ENCODE results near the gene PNPLA1. TPM values are rescaled to one million over a fixed set of nuclear protein-coding genes. Genes with fewer than 3 reads are reported as not detected.
A peak's percentile ranks its signal among the peaks of the same experiment; 100 is the strongest.

PNPLA1 gene
- polyA plus RNA-seq, 4 donors: 0.55 to 2.7 (median 1.9) TPM

DNA sequence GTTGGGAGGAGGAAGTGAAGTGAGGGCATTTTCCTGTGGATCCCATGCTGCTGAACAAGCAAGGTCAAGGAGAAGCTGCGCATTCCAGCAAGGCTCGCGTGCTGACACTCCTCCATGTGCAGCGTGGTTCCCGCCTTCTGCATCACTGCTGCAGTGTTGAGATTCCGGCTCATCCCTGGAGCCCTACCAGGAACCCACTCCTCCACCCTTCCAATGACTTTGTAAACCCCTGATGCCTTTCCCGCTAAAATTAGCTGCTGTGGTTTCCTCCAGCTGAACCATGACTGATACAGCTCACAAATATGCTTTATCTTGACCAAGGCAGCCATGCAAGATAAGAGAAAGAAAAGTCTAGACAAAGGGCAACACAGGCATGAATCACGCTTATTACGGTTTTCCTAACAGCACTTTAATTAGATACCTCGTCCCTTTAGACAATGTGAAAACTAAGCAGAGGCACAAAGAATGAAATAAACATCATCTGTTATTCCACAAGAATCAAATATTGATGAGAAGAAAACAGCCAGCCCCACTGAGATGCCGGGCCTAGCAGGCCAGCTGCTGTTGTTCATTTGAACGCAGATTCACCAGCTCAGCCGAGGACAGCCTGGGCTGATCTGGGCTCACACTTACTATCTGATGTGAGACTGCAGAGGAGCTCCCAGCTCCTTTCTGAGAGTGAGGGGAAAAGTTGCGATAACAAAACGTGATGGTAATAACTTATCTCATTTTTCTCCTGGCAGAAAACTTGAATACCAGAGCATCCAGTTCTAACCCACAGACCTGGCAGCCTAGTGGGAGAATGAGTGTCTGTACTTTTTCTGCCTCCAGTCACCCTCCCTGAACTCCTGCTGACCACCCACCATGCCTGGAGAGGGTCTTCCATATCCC lies 81.1 kb downstream of the PNPLA1 start:
- peak; percentile 78 to 88 for DNase-seq
- Histone ChIP-seq H3K27ac (ENCODE audit: low read depth in 1 of 3, low read length in 2 of 3) (peak overlapping the region; percentile 50 to 83 (median 60)), H3K4me3 (ENCODE audit: low read depth in 1 of 3, low read length in 3 of 3) (no peak overlapping the region), H3K36me3 (ENCODE audit: control insufficient read depth in 3 of 3, insufficient read depth in 2 of 3, low read depth in 1 of 3, low read length in 3 of 3) (no peaks in the 10 kb centered on the region), H3K9me3 (ENCODE audit: control insufficient read depth in 2 of 2, insufficient read depth in 1 of 2, low read depth in 1 of 2, low read length in 1 of 2) (no peaks in the 10 kb centered on the region), H3K27me3 (ENCODE audit: control insufficient read depth in 3 of 3, insufficient read depth in 3 of 3, low read length in 3 of 3) (no peaks in the 10 kb centered on the region), H3K4me1 (ENCODE audit: control insufficient read depth in 3 of 3, insufficient read depth in 2 of 3, low read depth in 1 of 3, low read length in 2 of 3) (peaks cover 6 to 53% (median 13%) of the 10 kb centered on the region in 3 donors)
- no peak for FAIRE-seq
- 26 to 46% (median 37%) methylated on average over 15 of the region's 15 CpGs for WGBS, 3 donors

GRCh38 chr6:36352477-36353157 lies 82.8 kb downstream of the PNPLA1 start:
- H3K36me3 ChIP-seq (ENCODE audit: control insufficient read depth in 3 of 3, insufficient read depth in 2 of 3, low read depth in 1 of 3, low read length in 3 of 3): no peaks in the 10 kb centered on the region
- H3K27ac ChIP-seq (ENCODE audit: low read depth in 1 of 3, low read length in 2 of 3): no peak overlapping the region
- peaks cover 6 to 42% (median 13%) of the 10 kb centered on the region in 3 donors for H3K4me1 ChIP-seq (ENCODE audit: control insufficient read depth in 3 of 3, insufficient read depth in 2 of 3, low read depth in 1 of 3, low read length in 2 of 3)
- no peak overlapping the region for H3K4me3 ChIP-seq (ENCODE audit: low read depth in 1 of 3, low read length in 3 of 3)
- H3K27me3 ChIP-seq (ENCODE audit: control insufficient read depth in 3 of 3, insufficient read depth in 3 of 3, low read length in 3 of 3): no peaks in the 10 kb centered on the region
- WGBS, 3 donors: 91 to 95% (median 92%) methylated on average over 8 of the region's 8 CpGs
- no peak for FAIRE-seq
- H3K9me3 ChIP-seq (ENCODE audit: control insufficient read depth in 2 of 2, insufficient read depth in 1 of 2, low read depth in 1 of 2, low read length in 1 of 2): no peaks in the 10 kb centered on the region
- no peak for DNase-seq

DNA sequence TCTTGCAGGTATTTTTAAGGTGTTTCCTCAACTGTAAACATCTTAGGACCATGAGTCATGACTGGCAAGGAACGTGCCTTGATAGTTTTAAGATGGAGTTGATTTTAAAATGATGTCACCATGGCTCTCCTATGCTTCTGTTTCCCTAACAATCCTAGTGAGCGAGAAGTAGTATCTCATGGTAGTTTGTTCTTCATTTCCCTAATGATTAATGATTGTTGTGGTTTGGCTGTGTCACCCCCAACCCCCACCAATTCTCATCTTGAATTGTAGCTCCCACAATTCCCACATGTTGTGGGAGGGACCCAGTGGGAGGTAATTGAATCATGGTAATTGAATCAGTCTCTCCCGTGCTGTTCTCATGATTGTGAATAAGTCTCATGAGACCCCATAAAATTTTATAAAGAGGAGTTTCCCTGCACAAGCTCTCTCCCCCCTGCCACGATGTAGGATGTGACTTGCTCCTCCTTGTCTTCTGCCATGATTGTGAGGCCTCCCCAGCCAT lies 83.6 kb downstream of the PNPLA1 start:
- DNase-seq (no peak), FAIRE-seq (no peak)
- Histone ChIP-seq H3K36me3 (ENCODE audit: control insufficient read depth in 3 of 3, insufficient read depth in 2 of 3, low read depth in 1 of 3, low read length in 3 of 3) (no peaks in the 10 kb centered on the region), H3K27me3 (ENCODE audit: control insufficient read depth in 3 of 3, insufficient read depth in 3 of 3, low read length in 3 of 3) (no peaks in the 10 kb centered on the region), H3K4me3 (ENCODE audit: low read depth in 1 of 3, low read length in 3 of 3) (no peak overlapping the region), H3K27ac (ENCODE audit: low read depth in 1 of 3, low read length in 2 of 3) (no peak overlapping the region), H3K4me1 (ENCODE audit: control insufficient read depth in 3 of 3, insufficient read depth in 2 of 3, low read depth in 1 of 3, low read length in 2 of 3) (peaks cover 8 to 44% (median 13%) of the 10 kb centered on the region in 3 donors), H3K9me3 (ENCODE audit: control insufficient read depth in 2 of 2, insufficient read depth in 1 of 2, low read depth in 1 of 2, low read length in 1 of 2) (no peaks in the 10 kb centered on the region)
- WGBS, 3 donors: 62 to 72% (median 71%) methylated on average over 4 of the region's 4 CpGs

GRCh38 chr6:36355819-36356218 lies 86.0 kb downstream of the PNPLA1 start:
- Histone ChIP-seq H3K27me3 (ENCODE audit: control insufficient read depth in 3 of 3, insufficient read depth in 3 of 3, low read length in 3 of 3) (no peaks in the 10 kb centered on the region), H3K36me3 (ENCODE audit: control insufficient read depth in 3 of 3, insufficient read depth in 2 of 3, low read depth in 1 of 3, low read length in 3 of 3) (no peaks in the 10 kb centered on the region), H3K27ac (ENCODE audit: low read depth in 1 of 3, low read length in 2 of 3) (no peak overlapping the region), H3K4me3 (ENCODE audit: low read depth in 1 of 3, low read length in 3 of 3) (no peak overlapping the region), H3K4me1 (ENCODE audit: control insufficient read depth in 3 of 3, insufficient read depth in 2 of 3, low read depth in 1 of 3, low read length in 2 of 3) (peaks cover 5 to 30% (median 8%) of the 10 kb centered on the region in 3 donors), H3K9me3 (ENCODE audit: control insufficient read depth in 2 of 2, insufficient read depth in 1 of 2, low read depth in 1 of 2, low read length in 1 of 2) (no peaks in the 10 kb centered on the region)
- FAIRE-seq: no peak
- WGBS, 3 donors: 59 to 70% (median 64%) methylated on average over 4 of the region's 4 CpGs
- no peak for DNase-seq

DNA sequence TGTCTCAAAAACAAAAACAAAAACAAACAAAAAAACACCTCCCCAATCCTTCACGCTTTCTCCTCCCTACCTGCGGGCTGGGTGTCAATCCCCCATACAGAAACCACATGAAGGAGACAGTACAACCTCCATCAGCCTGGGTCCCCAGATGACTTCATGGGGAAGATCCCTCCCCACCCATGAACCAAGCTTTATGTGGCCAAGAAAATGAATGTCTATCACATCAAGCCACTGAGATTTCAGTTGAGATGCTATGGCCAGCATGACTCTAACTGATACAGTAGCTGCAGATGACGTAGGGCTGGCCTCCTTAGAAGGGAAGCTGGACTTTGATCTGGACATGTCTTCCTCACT lies 88.0 kb downstream of the PNPLA1 start:
- Histone ChIP-seq H3K27ac (ENCODE audit: low read depth in 1 of 3, low read length in 2 of 3) (peak overlapping the region in 1 of 3 donors; percentile 80), H3K9me3 (ENCODE audit: control insufficient read depth in 2 of 2, insufficient read depth in 1 of 2, low read depth in 1 of 2, low read length in 1 of 2) (no peaks in the 10 kb centered on the region), H3K27me3 (ENCODE audit: control insufficient read depth in 3 of 3, insufficient read depth in 3 of 3, low read length in 3 of 3) (no peaks in the 10 kb centered on the region), H3K4me1 (ENCODE audit: control insufficient read depth in 3 of 3, insufficient read depth in 2 of 3, low read depth in 1 of 3, low read length in 2 of 3) (peaks cover 2 to 17% (median 5%) of the 10 kb centered on the region in 3 donors), H3K4me3 (ENCODE audit: low read depth in 1 of 3, low read length in 3 of 3) (no peak overlapping the region), H3K36me3 (ENCODE audit: control insufficient read depth in 3 of 3, insufficient read depth in 2 of 3, low read depth in 1 of 3, low read length in 3 of 3) (peaks cover 0 to 5% (median 0%) of the 10 kb centered on the region in 3 donors)
- FAIRE-seq (no peak), DNase-seq (peak; percentile 65 to 73)
- 59 to 66% (median 63%) methylated on average over 3 of the region's 3 CpGs for WGBS, 3 donors

Other genes starting within 250 kb of the PNPLA1 start
- gene SLC26A8, start 245.4 kb upstream of the PNPLA1 start, polyA plus RNA-seq: under 1 TPM in 2 of 4 donors, not detected in 2; 0.15 to 0.16 TPM
- 10 to 100 TPM; 22.4 to 72.3 (median 32.2) TPM for gene MAPK14, start 242.3 kb upstream of the PNPLA1 start, polyA plus RNA-seq
- gene MAPK13, start 139.5 kb upstream of the PNPLA1 start, polyA plus RNA-seq: 100 to 1,000 TPM in 2 of 4 donors, 10 to 100 TPM in 2; 86.7 to 161 (median 102) TPM
- 10 to 100 TPM; 12.7 to 59.0 (median 19.6) TPM for gene BRPF3, start 73.3 kb upstream of the PNPLA1 start, polyA plus RNA-seq
- 10 to 100 TPM in 2 of 4 donors, 1 to 10 TPM in 2; 2.6 to 26.7 (median 13.2) TPM for gene BNIP5, start 66.8 kb downstream of the PNPLA1 start, polyA plus RNA-seq
- 10 to 100 TPM in 3 of 4 donors, 1 to 10 TPM in 1; 7.4 to 26.2 (median 16.0) TPM for gene ETV7, start 117.6 kb downstream of the PNPLA1 start, polyA plus RNA-seq
- gene PXT1, start 172.8 kb downstream of the PNPLA1 start, polyA plus RNA-seq: under 1 TPM in 1 of 4 donors, not detected in 3; 0.10 TPM
- gene KCTD20, start 172.9 kb downstream of the PNPLA1 start, polyA plus RNA-seq: 10 to 100 TPM; 13.8 to 28.6 (median 17.7) TPM

Data from small intestine (tissue), 7 donors.